ENCODE data around the gene MAEA. TPM values are rescaled to one million over a fixed set of nuclear protein-coding genes. Genes with fewer than 3 reads are reported as not detected.

MAEA gene
- total and polyA plus RNA-seq, 2 experiments from 2014 or later: 57.3 to 85.0 TPM

- no peaks in the 10 kb centered on the region for H4K20me1 ChIP-seq (ENCODE audit: insufficient read depth)
- peak overlapping the region; percentile 65 for H3K27ac ChIP-seq
- H3K79me2 ChIP-seq (ENCODE audit: insufficient read depth): peaks cover 34% of the 10 kb centered on the region
- no peaks in the 10 kb centered on the region for H3K27me3 ChIP-seq (replicated peaks; ENCODE audit: insufficient read depth)
- H3K9me3 ChIP-seq (ENCODE audit: low read depth): no peaks in the 10 kb centered on the region
- peaks cover 27% of the 10 kb centered on the region for H3K36me3 ChIP-seq (ENCODE audit: low read depth)
- in situ Hi-C loops (cut with MboI): no loop called here
- 94 to 95% methylated on average over 11 of the region's 11 CpGs for WGBS, 2 experiments (ENCODE audit: low coverage in 1 of 2, low lambda C conversion rate in 2 of 2, missing lambda C conversion rate in 2 of 2)
- TF ChIP-seq EZH2 (IDR thresholded peaks at IDR 0.05; ENCODE audit: insufficient read depth, poor library complexity, severe bottlenecking) (no peak), EZH2phosphoT487 (IDR thresholded peaks at IDR 0.05; ENCODE audit: insufficient read depth, low read depth) (no peak)
- no peaks in the 10 kb centered on the region for H3K4me1 ChIP-seq (ENCODE audit: insufficient read depth)
- no peak overlapping the region for H3K4me2 ChIP-seq (ENCODE audit: unreplicated experiment)
- H3F3A ChIP-seq (ENCODE audit: insufficient read depth): peaks cover 57% of the 10 kb centered on the region
- no peak for DNase-seq
- no peak overlapping the region for H2AFZ ChIP-seq
- H3K9me2 ChIP-seq (ENCODE audit: insufficient read depth): no peaks in the 10 kb centered on the region
- H3K9ac ChIP-seq: no peak overlapping the region
- H3K4me3 ChIP-seq: no peak overlapping the region
Observed at GRCh38 chr4:1325176-1325480, 35.4 kb downstream of the MAEA start.

DNA sequence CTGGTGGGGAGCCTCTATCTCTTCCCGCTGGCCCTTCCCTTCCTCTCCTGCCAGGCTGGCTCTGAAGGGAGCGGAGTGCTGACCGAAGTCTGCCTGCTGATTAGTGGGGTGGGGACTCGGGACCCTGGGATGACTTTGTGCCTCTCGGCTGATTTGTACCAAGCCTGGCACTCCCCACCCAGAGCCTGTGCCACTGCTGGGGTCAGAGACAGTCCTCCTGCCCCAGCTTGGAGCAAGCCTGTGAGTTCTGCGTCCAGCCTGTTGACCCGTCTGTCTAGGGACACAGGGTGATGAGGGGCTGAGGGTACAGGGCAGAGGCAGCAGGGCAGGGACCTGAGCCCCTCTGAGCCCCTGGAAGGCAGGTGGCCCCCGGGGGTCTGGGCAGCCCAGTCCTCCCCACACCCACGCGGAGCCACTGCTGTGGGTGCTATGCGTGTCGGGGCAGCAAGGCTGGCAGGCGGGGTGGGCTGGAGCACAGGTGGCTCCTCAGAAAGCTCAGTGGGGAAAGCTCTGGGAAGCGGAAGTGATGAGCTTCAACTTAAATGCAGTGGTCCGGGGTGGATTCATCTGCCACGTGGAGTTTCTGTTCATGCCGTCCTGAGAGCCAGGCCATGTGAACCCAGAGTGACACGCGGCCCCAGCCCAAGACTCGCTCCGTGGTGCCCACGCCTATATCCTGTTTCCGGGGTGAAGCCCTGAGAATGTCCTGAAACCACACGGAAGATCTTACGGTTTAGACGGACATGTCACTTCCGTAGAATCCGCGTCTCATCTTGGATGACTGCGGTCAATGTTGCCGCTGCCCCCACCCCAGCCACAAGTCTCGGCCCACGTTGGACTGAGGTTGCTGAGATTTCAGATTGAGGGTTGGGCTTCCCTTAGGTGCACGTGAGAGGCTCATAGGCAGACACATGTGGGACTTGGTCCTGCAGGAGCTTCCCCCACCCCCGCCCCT lies 36.3 kb downstream of the MAEA start:
- no peaks in the 10 kb centered on the region for H4K20me1 ChIP-seq (ENCODE audit: insufficient read depth)
- no peak overlapping the region for H3K4me3 ChIP-seq
- no peaks in the 10 kb centered on the region for H3K9me3 ChIP-seq (ENCODE audit: low read depth)
- H3F3A ChIP-seq (ENCODE audit: insufficient read depth): peaks cover 57% of the 10 kb centered on the region
- TF ChIP-seq EZH2 (IDR thresholded peaks at IDR 0.05; ENCODE audit: insufficient read depth, poor library complexity, severe bottlenecking): no peak
- TF ChIP-seq EZH2phosphoT487 (IDR thresholded peaks at IDR 0.05; ENCODE audit: insufficient read depth, low read depth): no peak
- H3K9ac ChIP-seq: no peak overlapping the region
- H3K9me2 ChIP-seq (ENCODE audit: insufficient read depth): no peaks in the 10 kb centered on the region
- H3K36me3 ChIP-seq (ENCODE audit: low read depth): peaks cover 26% of the 10 kb centered on the region
- DNase-seq: no peak
- in situ Hi-C loops (cut with MboI): no loop called here
- H3K27me3 ChIP-seq (replicated peaks; ENCODE audit: insufficient read depth): no peaks in the 10 kb centered on the region
- H3K4me1 ChIP-seq (ENCODE audit: insufficient read depth): no peaks in the 10 kb centered on the region
- no peak overlapping the region for H3K4me2 ChIP-seq (ENCODE audit: unreplicated experiment)
- WGBS, 2 experiments (ENCODE audit: low coverage in 1 of 2, low lambda C conversion rate in 2 of 2, missing lambda C conversion rate in 2 of 2): 93% methylated on average over 35 of the region's 35 CpGs
- no peak overlapping the region for H3K27ac ChIP-seq
- H2AFZ ChIP-seq: no peak overlapping the region
- peaks cover 34% of the 10 kb centered on the region for H3K79me2 ChIP-seq (ENCODE audit: insufficient read depth)

- Histone ChIP-seq H3K4me1 (ENCODE audit: insufficient read depth) (no peaks in the 10 kb centered on the region), H3K4me2 (ENCODE audit: unreplicated experiment) (no peak overlapping the region), H3K36me3 (ENCODE audit: low read depth) (peaks cover 26% of the 10 kb centered on the region), H3F3A (ENCODE audit: insufficient read depth) (peaks cover 57% of the 10 kb centered on the region), H2AFZ (no peak overlapping the region), H3K79me2 (ENCODE audit: insufficient read depth) (peaks cover 34% of the 10 kb centered on the region), H3K4me3 (no peak overlapping the region), H3K9me3 (ENCODE audit: low read depth) (no peaks in the 10 kb centered on the region), H3K27ac (no peak overlapping the region), H3K9me2 (ENCODE audit: insufficient read depth) (no peaks in the 10 kb centered on the region), H3K27me3 (replicated peaks; ENCODE audit: insufficient read depth) (no peaks in the 10 kb centered on the region), H3K9ac (no peak overlapping the region), H4K20me1 (ENCODE audit: insufficient read depth) (no peaks in the 10 kb centered on the region)
- in situ Hi-C loops (cut with MboI): no loop called here
- no peak for DNase-seq
- no peak for TF ChIP-seq EZH2 (IDR thresholded peaks at IDR 0.05; ENCODE audit: insufficient read depth, poor library complexity, severe bottlenecking)
- no peak for TF ChIP-seq EZH2phosphoT487 (IDR thresholded peaks at IDR 0.05; ENCODE audit: insufficient read depth, low read depth)
- WGBS, 2 experiments (ENCODE audit: low coverage in 1 of 2, low lambda C conversion rate in 2 of 2, missing lambda C conversion rate in 2 of 2): 90 to 93% methylated on average over 27 to 30 of the region's 30 CpGs
Observed at GRCh38 chr4:1326751-1327525, 37.2 kb downstream of the MAEA start.

GRCh38 chr4:1327526-1328266 lies 38.0 kb downstream of the MAEA start:
- H2AFZ ChIP-seq: no peak overlapping the region
- no peaks in the 10 kb centered on the region for H4K20me1 ChIP-seq (ENCODE audit: insufficient read depth)
- TF ChIP-seq EZH2phosphoT487 (IDR thresholded peaks at IDR 0.05; ENCODE audit: insufficient read depth, low read depth): no peak
- no peak for TF ChIP-seq EZH2 (IDR thresholded peaks at IDR 0.05; ENCODE audit: insufficient read depth, poor library complexity, severe bottlenecking)
- H3K4me2 ChIP-seq (ENCODE audit: unreplicated experiment): no peak overlapping the region
- DNase-seq: no peak
- H3K4me1 ChIP-seq (ENCODE audit: insufficient read depth): no peaks in the 10 kb centered on the region
- peaks cover 26% of the 10 kb centered on the region for H3K36me3 ChIP-seq (ENCODE audit: low read depth)
- H3K4me3 ChIP-seq: no peak overlapping the region
- WGBS, 2 experiments (ENCODE audit: low coverage in 1 of 2, low lambda C conversion rate in 2 of 2, missing lambda C conversion rate in 2 of 2): 92 to 93% methylated on average over 31 to 33 of the region's 33 CpGs
- peaks cover 51% of the 10 kb centered on the region for H3F3A ChIP-seq (ENCODE audit: insufficient read depth)
- H3K9me2 ChIP-seq (ENCODE audit: insufficient read depth): no peaks in the 10 kb centered on the region
- no peaks in the 10 kb centered on the region for H3K27me3 ChIP-seq (replicated peaks; ENCODE audit: insufficient read depth)
- in situ Hi-C loops (cut with MboI): no loop called here
- H3K79me2 ChIP-seq (ENCODE audit: insufficient read depth): peaks cover 34% of the 10 kb centered on the region
- H3K9me3 ChIP-seq (ENCODE audit: low read depth): no peaks in the 10 kb centered on the region
- no peak overlapping the region for H3K27ac ChIP-seq
- no peak overlapping the region for H3K9ac ChIP-seq
